Islet of Langerhans (tissue), 1 donor: Measurements from ENCODE around the gene SOX15.
"Not testable (repeated sequence)": the region's sequence is repeated elsewhere in the genome, so short reads cannot be mapped to it uniquely, and the experiment has no call there.

Source experiments
- FAIRE-seq: peaks from one replicate; lab custom pipeline; 2011; peaks lifted over from hg19 to GRCh38; lab: Jason Lieb, UNC

The SOX15 gene

GRCh38 chr17:7589891-7590691 is at the start of gene SOX15:
Gene SOX15, minus strand, starts transcription at chr17:7590094. Its CDS starts 418 bp downstream, at chr17:7589676.
- FAIRE-seq: no peak

- no peak for FAIRE-seq
Observed at GRCh38 chr17:7636163-7636562, 46.3 kb upstream of the SOX15 start.

- no peak for FAIRE-seq
Observed at GRCh38 chr17:7634384-7634783, 44.5 kb upstream of the SOX15 start.

GRCh38 chr17:7633093-7633492 is 43.2 kb upstream of the SOX15 start:
- FAIRE-seq: no peak

- FAIRE-seq: no peak
Observed at GRCh38 chr17:7632492-7632894, 42.6 kb upstream of the SOX15 start.

- no peak for FAIRE-seq
Observed at GRCh38 chr17:7631398-7632380, 41.8 kb upstream of the SOX15 start.

- no peak for FAIRE-seq
Observed at GRCh38 chr17:7629939-7630571, 40.2 kb upstream of the SOX15 start, which contains the start of gene SHBG. Gene SHBG, plus strand, starts transcription at chr17:7630135. Its CDS starts 38 bp downstream, at chr17:7630173.

- FAIRE-seq: peak; percentile 80
Observed at GRCh38 chr17:7627250-7628121, 37.6 kb upstream of the SOX15 start, which contains the start of gene SAT2. Gene SAT2, minus strand, starts transcription at chr17:7627821. Its CDS starts 186 bp downstream, at chr17:7627635.

GRCh38 chr17:7626956-7627249 is 37.0 kb upstream of the SOX15 start:
- no peak for FAIRE-seq

- no peak for FAIRE-seq
Observed at GRCh38 chr17:7626307-7626706, 36.4 kb upstream of the SOX15 start.

GRCh38 chr17:7625749-7626148 is 35.9 kb upstream of the SOX15 start:
- FAIRE-seq: not testable (repeated sequence)

- no peak for FAIRE-seq
Observed at GRCh38 chr17:7623661-7624060, 33.8 kb upstream of the SOX15 start.

- no peak for FAIRE-seq
Observed at GRCh38 chr17:7620835-7621234, 30.9 kb upstream of the SOX15 start.

- no peak for FAIRE-seq
Observed at GRCh38 chr17:7618608-7619007, 28.7 kb upstream of the SOX15 start.

- peak; percentile 94 for FAIRE-seq
Observed at GRCh38 chr17:7615265-7615747, 25.4 kb upstream of the SOX15 start.

GRCh38 chr17:7614425-7615264 is 24.8 kb upstream of the SOX15 start, which contains the start of gene FXR2:
Gene FXR2, minus strand, starts transcription at chr17:7614897. Its CDS starts 365 bp downstream, at chr17:7614532.
- FAIRE-seq: no peak

GRCh38 chr17:7613769-7614424 is 24.0 kb upstream of the SOX15 start:
- no peak for FAIRE-seq

GRCh38 chr17:7612294-7612640 is 22.4 kb upstream of the SOX15 start:
- FAIRE-seq: no peak

GRCh38 chr17:7611635-7612293 is 21.9 kb upstream of the SOX15 start:
- FAIRE-seq: no peak
